Measurements from ENCODE around the gene VEGFB. TPM values are rescaled to one million over a fixed set of nuclear protein-coding genes. Genes with fewer than 3 reads are reported as not detected.

Gene VEGFB
- total RNA-seq, 6 experiments from 2014 or later: 7.5 to 33.2 (median 16.6) TPM

- ATAC-seq (no peak), DNase-seq (peak in 1 of 3 donors; percentile 28)
- no peaks in the 10 kb centered on the region for H3K36me3 ChIP-seq
- TF ChIP-seq POLR2A (IDR thresholded peaks at IDR 0.05) (no peak), CTCF (IDR thresholded peaks at IDR 0.05) (no peak)
- peaks cover 0 to 26% (median 12%) of the 10 kb centered on the region in 4 donors for H3K4me1 ChIP-seq
- H3K4me3 ChIP-seq: peak overlapping the region; percentile 29 to 87 (median 72)
- no peaks in the 10 kb centered on the region for H3K27me3 ChIP-seq
- no CpG with 5 or more reads among the region's 13 CpGs for WGBS (ENCODE audit: insufficient coverage, low coverage, low lambda C conversion rate, missing lambda C conversion rate)
- H3K9me3 ChIP-seq: no peaks in the 10 kb centered on the region
- H3K27ac ChIP-seq: no peak overlapping the region
- intact Hi-C loops (cut with DNase I): no loop called here
Observed at GRCh38 chr11:64250415-64251015, 16.1 kb downstream of the VEGFB start.

- H3K36me3 ChIP-seq: no peaks in the 10 kb centered on the region
- H3K9me3 ChIP-seq: no peaks in the 10 kb centered on the region
- ATAC-seq (peak; percentile 56 to 77 (median 62)), DNase-seq (peak in 2 of 3 donors; percentile 74 to 76)
- H3K4me3 ChIP-seq: peak within 1 kb of the TSS; percentile 72 to 87 (median 85)
- WGBS (ENCODE audit: insufficient coverage, low coverage, low lambda C conversion rate, missing lambda C conversion rate): 4% methylated on average over 17 of the region's 75 CpGs
- TF ChIP-seq CTCF (IDR thresholded peaks at IDR 0.05) (peak; percentile 64 to 88 (median 76)), POLR2A (IDR thresholded peaks at IDR 0.05) (peak; percentile 79)
- H3K27me3 ChIP-seq: no peaks in the 10 kb centered on the region
- intact Hi-C loops (cut with DNase I): no loop called here
- peak within 1 kb of the TSS; percentile 44 to 69 (median 63) for H3K27ac ChIP-seq
- H3K4me1 ChIP-seq: peaks cover 0 to 25% (median 12%) of the 10 kb centered on the region in 4 donors
Observed at GRCh38 chr11:64251016-64251752, 16.8 kb downstream of the VEGFB start, which contains the start of gene PLCB3. PLCB3 (plus strand) TSS chr11:64251530; CDS start chr11:64251650, 120 bp downstream.

- Histone ChIP-seq H3K27ac (peak overlapping the region; percentile 44 to 69 (median 63)), H3K9me3 (no peaks in the 10 kb centered on the region), H3K4me1 (peaks cover 0 to 25% (median 12%) of the 10 kb centered on the region in 4 donors), H3K27me3 (no peaks in the 10 kb centered on the region), H3K4me3 (peak overlapping the region; percentile 72 to 87 (median 85)), H3K36me3 (peaks cover 0 to 5% (median 0%) of the 10 kb centered on the region in 4 donors)
- ATAC-seq (no peak), DNase-seq (peak in 1 of 3 donors; percentile 44)
- intact Hi-C loops (cut with DNase I): no loop called here
- TF ChIP-seq CTCF (IDR thresholded peaks at IDR 0.05): no peak
- TF ChIP-seq POLR2A (IDR thresholded peaks at IDR 0.05): no peak
- 7% methylated on average over 2 of the region's 18 CpGs for WGBS (ENCODE audit: insufficient coverage, low coverage, low lambda C conversion rate, missing lambda C conversion rate)
Observed at GRCh38 chr11:64251753-64252002, 17.3 kb downstream of the VEGFB start.

- no peaks in the 10 kb centered on the region for H3K27me3 ChIP-seq
- TF ChIP-seq POLR2A (IDR thresholded peaks at IDR 0.05) (no peak), CTCF (IDR thresholded peaks at IDR 0.05) (no peak)
- DNase-seq (peak in 1 of 3 donors; percentile 44), ATAC-seq (peak in 3 of 4 donors; percentile 1 to 16 (median 12))
- no peaks in the 10 kb centered on the region for H3K9me3 ChIP-seq
- H3K4me3 ChIP-seq: peak overlapping the region; percentile 72 to 87 (median 85)
- intact Hi-C loops (cut with DNase I): no loop called here
- H3K27ac ChIP-seq: peak overlapping the region; percentile 44 to 69 (median 63)
- peaks cover 0 to 5% (median 0%) of the 10 kb centered on the region in 4 donors for H3K36me3 ChIP-seq
- peaks cover 0 to 25% (median 12%) of the 10 kb centered on the region in 4 donors for H3K4me1 ChIP-seq
- 11% methylated on average over 19 of the region's 23 CpGs for WGBS (ENCODE audit: insufficient coverage, low coverage, low lambda C conversion rate, missing lambda C conversion rate)
Observed at GRCh38 chr11:64252003-64252872, 17.9 kb downstream of the VEGFB start.
